HepG2 (cell line): ENCODE data around the gene LZTS2. TPM values are rescaled to one million over a fixed set of nuclear protein-coding genes. Genes with fewer than 3 reads are reported as not detected.
A peak's percentile ranks its signal among the peaks of the same experiment; 100 is the strongest.

Source experiments
- ATAC-seq: fragments of 200-7000 bp; cut with Tn5 transposase; 3 replicates; pipeline ENCODE4 v1.9.1; 2020; ENCODE audit warnings: mild to moderate bottlenecking, moderate library complexity
- BruUV-seq: library from RNA; stranded (reverse); fragments of 400-500 nt; replicated peaks from 2 replicates; lab custom pipeline; 2021; lab: Mats Ljungman, UMichigan
- CTCF ChIA-PET: fragments of 300-600 bp; formaldehyde crosslinking; extraction: SDS; loops from one replicate; lab custom pipeline; 2021; ENCODE audit warnings: low total read pairs, inconsistent platforms, low intra/inter-chr PET ratio; lab: Yijun Ruan, JAX
- POLR2A ChIA-PET: fragments of 350-600 bp; sonication (Branson Sonifier 250); formaldehyde crosslinking; loops from one replicate; lab custom pipeline; 2020; ENCODE audit warnings: antibody characterized with exemption, inconsistent platforms; lab: Yijun Ruan, JAX
- DNase-seq: peaks from one replicate; pipeline ENCODE4 v3.0.0-alpha.2; 2015; ENCODE audit warnings: low spot score
- FAIRE-seq: peaks from 3 replicates; lab custom pipeline; 2011; peaks lifted over from hg19 to GRCh38; lab: Jason Lieb, UNC
- H2AFZ ChIP-seq: one replicate; pipeline ENCODE4 v1.6.1; 2011; ENCODE audit warnings: low read length, inconsistent platforms
- H3K27ac ChIP-seq: fragments of 300-600 bp; 3 replicates; pipeline ENCODE4 v1.8.0; 2011; ENCODE audit warnings: mixed run types, mild to moderate bottlenecking, mixed read lengths, low read length, inconsistent platforms; ENCODE audit not compliant: insufficient read depth; ENCODE audit errors: extremely low read length
- H3K27me3 ChIP-seq, 2 experiments: fragments of 200-600 bp in 1 of 2; 2 replicates in 1 of 2; 3 replicates in 1 of 2; pipeline versions ENCODE4 v1.6.0 to v1.8.0; 2011; ENCODE audit warnings: low read length in 2 of 2, mild to moderate bottlenecking in 2 of 2, moderate library complexity in 2 of 2, inconsistent platforms in 1 of 2; ENCODE audit not compliant: insufficient read depth in 2 of 2, control insufficient read depth in 1 of 2
- H3K36me3 ChIP-seq, 2 experiments: fragments of 200-600 bp in 1 of 2; replicated peaks in 1 of 2; 2 replicates in 1 of 2; 3 replicates in 1 of 2; pipeline versions ENCODE4 v1.5.1 to v1.8.0; 2011; ENCODE audit warnings: low read length in 2 of 2, inconsistent platforms in 1 of 2; ENCODE audit not compliant: insufficient read depth in 2 of 2, control insufficient read depth in 1 of 2
- H3K4me1 ChIP-seq: 2 replicates; pipeline ENCODE4 v1.5.1; 2012; ENCODE audit warnings: low read length, inconsistent platforms; ENCODE audit not compliant: insufficient read depth
- H3K4me2 ChIP-seq: 2 replicates; pipeline ENCODE4 v1.6.0; 2011; ENCODE audit warnings: low read depth, low read length, inconsistent platforms
- H3K4me3 ChIP-seq, 3 experiments: fragments of 200-600 bp in 1 of 3; sonication (generic), shearing (Covaris generic) in 1 of 3; replicated peaks in 1 of 3; 2 replicates each; pipeline ENCODE4 v1.5.1; 2011 to 2016; ENCODE audit warnings: low read length in 3 of 3, inconsistent platforms in 2 of 3, low read depth in 2 of 3, mild to moderate bottlenecking in 2 of 3, control low read depth in 1 of 3, mixed read lengths in 1 of 3; ENCODE audit not compliant: insufficient read depth in 1 of 3
- H3K79me2 ChIP-seq: one replicate; pipeline ENCODE4 v1.6.1; 2011; ENCODE audit warnings: low read length, inconsistent platforms; ENCODE audit not compliant: insufficient read depth
- H3K9ac ChIP-seq: 2 replicates; pipeline ENCODE4 v1.6.0; 2011; ENCODE audit warnings: mild to moderate bottlenecking, low read depth, low read length, inconsistent platforms; ENCODE audit not compliant: insufficient read depth
- H3K9me3 ChIP-seq: 2 replicates; pipeline ENCODE4 v1.5.1; 2012; ENCODE audit warnings: mild to moderate bottlenecking, low read length
- H4K20me1 ChIP-seq: 2 replicates; pipeline ENCODE4 v1.6.0; 2011; ENCODE audit warnings: inconsistent platforms, mild to moderate bottlenecking, low read length, moderate library complexity; ENCODE audit not compliant: insufficient read depth
- ESRRA ChIP-seq: sonication (generic); formaldehyde crosslinking; IDR thresholded peaks from 2 replicates; pipeline ENCODE4 v1.5.1; 2020; ENCODE audit warnings: mild to moderate bottlenecking, low read depth, missing genetic modification reagents
- HMGA1 ChIP-seq: sonication (generic); formaldehyde crosslinking; conservative IDR thresholded peaks from 2 replicates; pipeline ENCODE4 v1.4.0; 2020; ENCODE audit warnings: missing genetic modification reagents
- IKZF4 ChIP-seq: sonication (generic); formaldehyde crosslinking; IDR thresholded peaks from 2 replicates; pipeline ENCODE4 v1.5.1; 2020; ENCODE audit warnings: borderline replicate concordance, mild to moderate bottlenecking, low read depth, missing genetic modification reagents; ENCODE audit errors: not compliant biosample characterization
- SAFB2 ChIP-seq: sonication (generic); formaldehyde crosslinking; IDR thresholded peaks from 2 replicates; pipeline ENCODE4 v1.5.1; 2020; ENCODE audit warnings: missing genetic modification reagents, low read depth, mild to moderate bottlenecking, borderline replicate concordance
- ZMAT5 ChIP-seq: sonication (generic); formaldehyde crosslinking; IDR thresholded peaks from 2 replicates; pipeline ENCODE4 v1.5.0; 2020; ENCODE audit warnings: mild to moderate bottlenecking, low read depth, missing genetic modification reagents, borderline replicate concordance
- ZNF468 ChIP-seq: sonication (generic); formaldehyde crosslinking; IDR thresholded peaks from 2 replicates; pipeline ENCODE4 v1.8.0; 2022; ENCODE audit warnings: mild to moderate bottlenecking, moderate library complexity, missing genetic modification reagents
- ZNF703 ChIP-seq: sonication (generic); formaldehyde crosslinking; IDR thresholded peaks from 2 replicates; pipeline ENCODE4 v1.5.1; 2020; ENCODE audit warnings: missing genetic modification reagents, mild to moderate bottlenecking, moderate library complexity, borderline replicate concordance
- ZNF773 ChIP-seq: sonication (generic); formaldehyde crosslinking; IDR thresholded peaks from 2 replicates; pipeline ENCODE4 v1.4.0; 2020; ENCODE audit warnings: missing genetic modification reagents, borderline replicate concordance
- ZNF83 ChIP-seq: sonication (generic); formaldehyde crosslinking; IDR thresholded peaks from 2 replicates; pipeline ENCODE4 v1.4.0; 2020; ENCODE audit warnings: missing genetic modification reagents, mild to moderate bottlenecking, borderline replicate concordance
- WGBS: methylation state at CpG from one replicate; pipeline ENCODE4 v1.1.6; 2017; ENCODE audit warnings: low lambda C conversion rate; 5-methylcytosine and 5-hydroxymethylcytosine counted together
- in situ Hi-C: cut with HindIII; loops from 2 replicates; pipeline ENCODE4 v1.10.0; 2017; ENCODE audit warnings: low pct_unique_long_range_greater_than_20kb; ENCODE audit not compliant: extremely low pct_ligation_motif_present
- intact Hi-C: fragments of 100-400 bp; cut with micrococcal nuclease; formaldehyde crosslinking; loops from one replicate; pipeline ENCODE4 v1.10.0; 2022; ENCODE audit not compliant: unreplicated experiment
- polyA plus RNA-seq, 8 experiments: library from polyadenylated mRNA; depleted of rRNA in 3 of 8; stranded (reverse) in 7 of 8; unstranded in 1 of 8; fragments of >200 nt; fragmentation: Illumina TruSeq in 4 of 8; extraction: Trizol in 4 of 8; gene quantifications; 2 replicates each; pipeline versions ENCODE4 v1.2.1 to v1.2.3, GENCODE V29; 2011 to 2016; ENCODE audit warnings: low read depth in 4 of 8, missing spikeins in 1 of 8, mixed read lengths in 1 of 8; ENCODE audit not compliant: insufficient read depth in 1 of 8
- total RNA-seq, 5 experiments: library from RNA; depleted of rRNA; stranded (reverse); fragments of >200 nt; fragmentation: Illumina TruSeq; extraction: Trizol; gene quantifications; 2 replicates each; pipeline ENCODE4 v1.2.3, GENCODE V29; 2016; ENCODE audit warnings: low read depth in 1 of 5
- TF ChIP-seq, protein P1 (sequence below): sonication (generic); formaldehyde crosslinking; IDR thresholded peaks from 2 replicates; pipeline ENCODE4 v1.4.0; 2020; ENCODE audit warnings: low read depth, missing genetic modification reagents
- TF ChIP-seq, protein P2 (sequence below): sonication (generic); formaldehyde crosslinking; IDR thresholded peaks from 2 replicates; pipeline ENCODE4 v1.4.0; 2020; ENCODE audit warnings: missing genetic modification reagents, borderline replicate concordance

Gene LZTS2
- total and polyA plus RNA-seq, 2 of the 13 experiments (the other 11 are each of a cell fraction or from before 2014, with no cell fraction given): 43.6 to 65.6 TPM

- Histone ChIP-seq H3K9ac (peak overlapping the region; percentile 71), H3K9me3 (no peaks in the 10 kb centered on the region), H3K79me2 (peaks cover 39% of the 10 kb centered on the region), H2AFZ (no peak overlapping the region), H3K4me1 (peaks cover 88% of the 10 kb centered on the region), H3K36me3 (peaks cover 10 to 17% of the 10 kb centered on the region in 2 experiments), H4K20me1 (no peaks in the 10 kb centered on the region; the same call in 1 of the 2 replicates), H3K4me3 (peak overlapping the region; percentile 68 to 96 (median 94); a peak in 5 of 6 replicates), H3K4me2 (peak overlapping the region; percentile 99), H3K27me3 (no peaks in the 10 kb centered on the region; a peak in 1 of 5 replicates), H3K27ac (peak overlapping the region; percentile 74)
- FAIRE-seq (no peak), ATAC-seq (peak; percentile 6), DNase-seq (no peak)
- no TSS peak for BruUV-seq
- intact Hi-C loops: no loop called here
- CTCF ChIA-PET: interaction anchor here (0.9 to 1.5 kb wide), 3 partner anchors 17 to 45 kb away, joined by 3 to 8 read pairs (median 5); no protein-coding TSS in a partner anchor
- POLR2A ChIA-PET: interaction anchor here (0.8 to 12.6 kb wide), 3 partner anchors 23 to 92 kb away, joined by 3 to 277 read pairs (median 9); partner anchors contain the start of genes KAZALD1, LZTS2, MRPL43 and TWNK
- in situ Hi-C loops: no loop called here
- WGBS: 19% methylated on average over 5 of the region's 9 CpGs
- 0 out of 2 replicates have a peak, but pooled peaks have one; percentile 15 for TF ChIP-seq SAFB2 (CRISPR knock-in tag)
- no peak for TF ChIP-seq ZNF703
- peak; percentile 27 for TF ChIP-seq IKZF4
- TF ChIP-seq HMGA1 (CRISPR knock-in tag): no peak
- TF ChIP-seq, protein P1, sequence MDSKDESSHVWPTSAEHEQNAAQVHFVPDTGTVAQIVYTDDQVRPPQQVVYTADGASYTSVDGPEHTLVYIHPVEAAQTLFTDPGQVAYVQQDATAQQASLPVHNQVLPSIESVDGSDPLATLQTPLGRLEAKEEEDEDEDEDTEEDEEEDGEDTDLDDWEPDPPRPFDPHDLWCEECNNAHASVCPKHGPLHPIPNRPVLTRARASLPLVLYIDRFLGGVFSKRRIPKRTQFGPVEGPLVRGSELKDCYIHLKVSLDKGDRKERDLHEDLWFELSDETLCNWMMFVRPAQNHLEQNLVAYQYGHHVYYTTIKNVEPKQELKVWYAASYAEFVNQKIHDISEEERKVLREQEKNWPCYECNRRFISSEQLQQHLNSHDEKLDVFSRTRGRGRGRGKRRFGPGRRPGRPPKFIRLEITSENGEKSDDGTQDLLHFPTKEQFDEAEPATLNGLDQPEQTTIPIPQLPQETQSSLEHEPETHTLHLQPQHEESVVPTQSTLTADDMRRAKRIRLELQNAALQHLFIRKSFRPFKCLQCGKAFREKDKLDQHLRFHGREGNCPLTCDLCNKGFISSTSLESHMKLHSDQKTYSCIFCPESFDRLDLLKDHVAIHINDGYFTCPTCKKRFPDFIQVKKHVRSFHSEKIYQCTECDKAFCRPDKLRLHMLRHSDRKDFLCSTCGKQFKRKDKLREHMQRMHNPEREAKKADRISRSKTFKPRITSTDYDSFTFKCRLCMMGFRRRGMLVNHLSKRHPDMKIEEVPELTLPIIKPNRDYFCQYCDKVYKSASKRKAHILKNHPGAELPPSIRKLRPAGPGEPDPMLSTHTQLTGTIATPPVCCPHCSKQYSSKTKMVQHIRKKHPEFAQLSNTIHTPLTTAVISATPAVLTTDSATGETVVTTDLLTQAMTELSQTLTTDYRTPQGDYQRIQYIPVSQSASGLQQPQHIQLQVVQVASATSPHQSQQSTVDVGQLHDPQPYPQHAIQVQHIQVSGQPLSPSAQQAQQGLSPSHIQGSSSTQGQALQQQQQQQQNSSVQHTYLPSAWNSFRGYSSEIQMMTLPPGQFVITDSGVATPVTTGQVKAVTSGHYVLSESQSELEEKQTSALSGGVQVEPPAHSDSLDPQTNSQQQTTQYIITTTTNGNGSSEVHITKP (CRISPR knock-in tag): no peak
- 0 out of 2 replicates have a peak, but pooled peaks have one; percentile 9 for TF ChIP-seq ESRRA (CRISPR knock-in tag)
- TF ChIP-seq ZMAT5 (CRISPR knock-in tag): no peak
- TF ChIP-seq ZNF773 (CRISPR knock-in tag): no peak
- TF ChIP-seq, protein P2, sequence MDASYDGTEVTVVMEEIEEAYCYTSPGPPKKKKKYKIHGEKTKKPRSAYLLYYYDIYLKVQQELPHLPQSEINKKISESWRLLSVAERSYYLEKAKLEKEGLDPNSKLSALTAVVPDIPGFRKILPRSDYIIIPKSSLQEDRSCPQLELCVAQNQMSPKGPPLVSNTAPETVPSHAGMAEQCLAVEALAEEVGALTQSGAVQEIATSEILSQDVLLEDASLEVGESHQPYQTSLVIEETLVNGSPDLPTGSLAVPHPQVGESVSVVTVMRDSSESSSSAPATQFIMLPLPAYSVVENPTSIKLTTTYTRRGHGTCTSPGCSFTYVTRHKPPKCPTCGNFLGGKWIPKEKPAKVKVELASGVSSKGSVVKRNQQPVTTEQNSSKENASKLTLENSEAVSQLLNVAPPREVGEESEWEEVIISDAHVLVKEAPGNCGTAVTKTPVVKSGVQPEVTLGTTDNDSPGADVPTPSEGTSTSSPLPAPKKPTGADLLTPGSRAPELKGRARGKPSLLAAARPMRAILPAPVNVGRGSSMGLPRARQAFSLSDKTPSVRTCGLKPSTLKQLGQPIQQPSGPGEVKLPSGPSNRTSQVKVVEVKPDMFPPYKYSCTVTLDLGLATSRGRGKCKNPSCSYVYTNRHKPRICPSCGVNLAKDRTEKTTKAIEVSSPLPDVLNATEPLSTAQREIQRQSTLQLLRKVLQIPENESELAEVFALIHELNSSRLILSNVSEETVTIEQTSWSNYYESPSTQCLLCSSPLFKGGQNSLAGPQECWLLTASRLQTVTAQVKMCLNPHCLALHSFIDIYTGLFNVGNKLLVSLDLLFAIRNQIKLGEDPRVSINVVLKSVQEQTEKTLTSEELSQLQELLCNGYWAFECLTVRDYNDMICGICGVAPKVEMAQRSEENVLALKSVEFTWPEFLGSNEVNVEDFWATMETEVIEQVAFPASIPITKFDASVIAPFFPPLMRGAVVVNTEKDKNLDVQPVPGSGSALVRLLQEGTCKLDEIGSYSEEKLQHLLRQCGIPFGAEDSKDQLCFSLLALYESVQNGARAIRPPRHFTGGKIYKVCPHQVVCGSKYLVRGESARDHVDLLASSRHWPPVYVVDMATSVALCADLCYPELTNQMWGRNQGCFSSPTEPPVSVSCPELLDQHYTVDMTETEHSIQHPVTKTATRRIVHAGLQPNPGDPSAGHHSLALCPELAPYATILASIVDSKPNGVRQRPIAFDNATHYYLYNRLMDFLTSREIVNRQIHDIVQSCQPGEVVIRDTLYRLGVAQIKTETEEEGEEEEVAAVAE (CRISPR knock-in tag): 0 out of 2 replicates have a peak, but pooled peaks have one; percentile 11
- TF ChIP-seq ZNF468 (CRISPR knock-in tag): no peak
- TF ChIP-seq ZNF83 (CRISPR knock-in tag): no peak
Observed at GRCh38 chr10:100968863-100969186, 30.8 kb upstream of the LZTS2 start.
